Measurements from ENCODE around the gene SEMA3D. TPM values are rescaled to one million over a fixed set of nuclear protein-coding genes. Genes with fewer than 3 reads are reported as not detected.

Gene SEMA3D
- total and polyA plus RNA-seq, 2 of the 13 experiments (the other 11 are each of a cell fraction or from before 2014, with no cell fraction given) = 0.07 TPM; not detected in 1

GRCh38 chr7:85133560-85133959, 53.3 kb downstream of the SEMA3D start:
- Histone ChIP-seq H3K9me3 (ENCODE audit: low read length) (no peaks in the 10 kb centered on the region), H3K4me1 (ENCODE audit: insufficient read depth, low read length) (no peaks in the 10 kb centered on the region), H3K4me2 (ENCODE audit: low read depth, low read length) (no peak overlapping the region), H3K9ac (ENCODE audit: insufficient read depth, low read depth, low read length) (no peak overlapping the region), H2AFZ (ENCODE audit: low read length) (no peak overlapping the region), H4K20me1 (ENCODE audit: insufficient read depth, low read length) (no peaks in the 10 kb centered on the region), H3K27me3 (ENCODE audit: control insufficient read depth in 1 of 2, insufficient read depth in 2 of 2, low read length in 2 of 2) (no peaks in the 10 kb centered on the region), H3K27ac (ENCODE audit: extremely low read length, insufficient read depth, low read length) (no peak overlapping the region), H3K4me3 (replicated peaks in 1 of 3; ENCODE audit: insufficient read depth in 1 of 3, low read depth in 2 of 3, low read length in 3 of 3) (no peak overlapping the region), H3K36me3 (replicated peaks in 1 of 2; ENCODE audit: control insufficient read depth in 1 of 2, insufficient read depth in 2 of 2, low read length in 2 of 2) (no peaks in the 10 kb centered on the region), H3K79me2 (ENCODE audit: insufficient read depth, low read length) (no peaks in the 10 kb centered on the region)
- POLR2A ChIA-PET = no interaction called here
- 0% methylated on average over 1 of the region's 1 CpG for WGBS (ENCODE audit: low lambda C conversion rate)
- CTCF ChIA-PET (ENCODE audit: low intra/inter-chr PET ratio, low total read pairs) = no interaction called here
- in situ Hi-C loops (cut with HindIII; ENCODE audit: extremely low pct_ligation_motif_present, low pct_unique_long_range_greater_than_20kb) (no loop called here), intact Hi-C loops (cut with micrococcal nuclease; ENCODE audit: unreplicated experiment) (no loop called here)
- DNase-seq (ENCODE audit: low spot score) (no peak), FAIRE-seq (no peak), ATAC-seq (no peak)
- no TSS peak for BruUV-seq (replicated peaks)
- TF ChIP-seq, protein P1, sequence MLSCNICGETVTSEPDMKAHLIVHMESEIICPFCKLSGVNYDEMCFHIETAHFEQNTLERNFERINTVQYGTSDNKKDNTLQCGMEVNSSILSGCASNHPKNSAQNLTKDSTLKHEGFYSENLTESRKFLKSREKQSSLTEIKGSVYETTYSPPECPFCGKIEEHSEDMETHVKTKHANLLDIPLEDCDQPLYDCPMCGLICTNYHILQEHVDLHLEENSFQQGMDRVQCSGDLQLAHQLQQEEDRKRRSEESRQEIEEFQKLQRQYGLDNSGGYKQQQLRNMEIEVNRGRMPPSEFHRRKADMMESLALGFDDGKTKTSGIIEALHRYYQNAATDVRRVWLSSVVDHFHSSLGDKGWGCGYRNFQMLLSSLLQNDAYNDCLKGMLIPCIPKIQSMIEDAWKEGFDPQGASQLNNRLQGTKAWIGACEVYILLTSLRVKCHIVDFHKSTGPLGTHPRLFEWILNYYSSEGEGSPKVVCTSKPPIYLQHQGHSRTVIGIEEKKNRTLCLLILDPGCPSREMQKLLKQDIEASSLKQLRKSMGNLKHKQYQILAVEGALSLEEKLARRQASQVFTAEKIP (CRISPR knock-in tag; IDR thresholded peaks at IDR 0.05; ENCODE audit: borderline replicate concordance) = no peak
- TF ChIP-seq ZFP36 (IDR thresholded peaks at IDR 0.05; ENCODE audit: borderline replicate concordance, low read depth, low read length, partially characterized antibody) (no peak), SSRP1 (CRISPR knock-in tag; IDR thresholded peaks at IDR 0.05) (no peak), NFKB2 (CRISPR knock-in tag; IDR thresholded peaks at IDR 0.05; ENCODE audit: borderline replicate concordance) (no peak), MBD4 (IDR thresholded peaks at IDR 0.05; ENCODE audit: borderline replicate concordance, low read length) (no peak), ZNF10 (CRISPR knock-in tag; IDR thresholded peaks at IDR 0.05; ENCODE audit: borderline replicate concordance, low read depth) (no peak), IRX3 (CRISPR knock-in tag; IDR thresholded peaks at IDR 0.05; ENCODE audit: borderline replicate concordance, low read depth) (no peak), YEATS2 (CRISPR knock-in tag; IDR thresholded peaks at IDR 0.05; ENCODE audit: borderline replicate concordance) (no peak), RAD21 (CRISPR knock-in tag; IDR thresholded peaks at IDR 0.05) (no peak), ZBTB34 (CRISPR knock-in tag; IDR thresholded peaks at IDR 0.05) (no peak), RELA (CRISPR knock-in tag; IDR thresholded peaks at IDR 0.05) (no peak), ZSCAN30 (CRISPR knock-in tag; IDR thresholded peaks at IDR 0.05) (no peak), MED1 (CRISPR knock-in tag; IDR thresholded peaks at IDR 0.05) (no peak), JUND (CRISPR knock-in tag; IDR thresholded peaks at IDR 0.05) (no peak), MXI1 (IDR thresholded peaks at IDR 0.05; ENCODE audit: borderline replicate concordance, low read depth, low read length) (no peak), ZNF382 (CRISPR knock-in tag; IDR thresholded peaks at IDR 0.05; ENCODE audit: borderline replicate concordance) (no peak), ZNF546 (CRISPR knock-in tag; conservative IDR thresholded peaks at IDR 0.05) (no peak), SMARCC2 (IDR thresholded peaks at IDR 0.05) (no peak), NONO (IDR thresholded peaks at IDR 0.05) (no peak), NONO (CRISPR knock-in tag; conservative IDR thresholded peaks at IDR 0.05) (no peak)
